Fibroblast of skin of left quadriceps (primary cell): Measurements from ENCODE around the gene CCDC178.
"Not testable (repeated sequence)": the region's sequence is repeated elsewhere in the genome, so short reads cannot be mapped to it uniquely, and the experiment has no call there.

Experiments used
- DNase-seq, 2 experiments: peaks; one replicate each; pipeline ENCODE4 v3.0.0-alpha.2; 2013; ENCODE audit warnings: low read depth in 2 of 2

CCDC178 gene

DNA sequence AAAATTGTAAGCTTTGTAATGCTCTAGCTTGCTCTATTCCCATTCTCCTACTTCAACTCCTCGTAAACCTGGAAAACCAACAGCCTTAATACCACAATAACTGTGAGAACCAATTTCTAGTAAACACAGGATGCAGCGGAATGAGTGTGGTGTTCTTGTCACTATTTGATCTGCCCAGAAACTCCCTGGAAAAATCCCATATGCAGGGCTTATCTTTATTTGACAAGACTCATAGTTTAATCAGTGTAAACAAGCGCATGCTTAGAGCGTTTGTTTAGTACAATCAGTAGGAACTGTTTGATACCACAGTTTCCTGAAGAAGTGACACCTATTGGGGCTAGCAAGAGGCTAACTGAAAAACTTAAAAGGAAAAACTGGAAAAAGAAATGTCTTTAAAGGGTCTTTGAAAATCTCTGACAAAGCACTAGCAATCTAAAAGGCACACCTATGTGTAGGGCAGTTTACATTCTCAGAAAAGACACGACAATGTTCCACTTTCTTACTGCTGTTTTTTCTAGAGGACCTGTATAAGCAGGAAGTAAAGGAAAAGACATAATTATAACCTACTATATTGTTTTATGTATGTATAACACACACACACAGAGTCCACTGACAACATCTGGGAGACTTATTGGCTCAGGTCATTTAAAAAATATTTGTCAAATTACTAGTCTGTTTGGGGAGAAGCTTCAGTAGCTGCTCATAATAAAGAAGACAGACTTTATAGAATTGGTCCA, 426.3 kb downstream of the CCDC178 start:
- DNase-seq: no peak

DNA sequence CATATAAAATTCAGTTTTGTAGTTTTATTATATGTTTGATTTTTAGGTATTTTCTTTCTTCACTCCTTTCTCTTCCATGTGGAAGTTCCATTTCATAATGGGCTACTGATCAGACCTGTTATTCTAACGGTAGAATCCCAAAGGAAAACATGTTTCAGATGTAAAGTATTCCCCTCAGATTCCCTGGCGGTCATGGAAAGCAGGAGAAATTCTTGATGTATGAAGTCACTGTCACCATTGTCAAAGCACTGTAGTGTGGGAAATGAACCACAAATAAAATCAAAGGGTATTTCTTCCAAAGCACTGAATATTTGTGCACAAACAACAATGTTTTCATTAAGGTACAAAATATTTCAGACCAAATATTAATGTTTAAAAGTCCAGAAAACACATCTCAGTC, 430.4 kb downstream of the CCDC178 start:
- DNase-seq: peak; percentile 4 to 6

DNA sequence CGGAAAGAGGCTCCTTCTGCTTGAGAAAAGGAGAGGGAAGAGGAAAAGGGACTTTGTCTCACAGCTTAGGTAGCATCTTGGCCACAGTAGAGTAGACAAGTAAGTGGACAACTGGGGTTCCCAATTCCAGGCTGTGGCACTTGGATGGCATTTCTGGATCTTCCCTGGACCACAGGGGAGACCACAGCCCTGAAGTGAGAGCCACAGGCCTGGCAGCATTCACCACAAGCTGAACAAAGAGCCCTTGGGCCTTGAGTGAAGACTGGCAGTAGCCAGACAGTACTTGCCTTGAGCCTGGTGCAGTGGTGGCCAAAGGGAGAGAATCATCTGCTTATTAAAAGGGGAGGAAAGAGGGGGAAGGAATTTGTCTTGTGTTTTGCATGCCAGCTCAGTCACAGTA, 441.6 kb downstream of the CCDC178 start:
- no peak for DNase-seq

DNA sequence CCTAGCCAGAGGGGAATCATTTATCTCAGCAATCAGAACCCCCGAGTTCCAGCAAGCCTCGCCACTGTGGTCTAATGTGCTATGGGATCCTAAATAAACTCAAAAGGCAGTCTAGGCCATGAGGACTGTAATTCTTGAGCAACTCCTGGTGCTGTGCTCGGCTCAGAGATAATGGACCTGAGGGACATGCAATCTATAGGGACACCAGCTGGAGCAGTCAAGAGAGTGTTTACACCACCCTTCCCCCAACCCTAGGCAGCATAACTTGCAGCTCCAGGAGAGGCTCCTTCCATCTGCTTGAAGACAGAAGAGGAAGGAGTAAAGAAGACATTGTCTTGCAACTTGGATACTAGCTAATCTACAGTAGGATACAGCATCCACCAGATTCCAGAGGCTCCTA, 442.2 kb downstream of the CCDC178 start:
- no peak for DNase-seq

DNA sequence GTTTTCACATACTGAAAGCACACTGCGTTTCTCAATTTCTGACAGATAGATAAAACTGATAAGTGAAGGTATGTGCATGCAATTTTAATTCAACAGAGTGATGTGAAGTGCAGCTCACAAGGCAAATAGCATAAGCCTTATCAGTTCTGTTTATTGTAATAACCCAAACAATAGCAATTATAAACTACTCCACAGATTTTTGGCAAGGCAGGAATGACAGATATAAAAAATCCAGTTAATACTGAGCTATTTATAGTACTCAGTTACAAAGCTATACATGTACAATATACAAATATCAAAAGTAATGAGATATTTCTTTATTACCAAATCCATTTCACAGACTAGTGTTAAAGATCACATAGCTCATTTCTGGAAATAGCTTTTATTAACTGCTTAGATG, 456.8 kb downstream of the CCDC178 start:
- DNase-seq: no peak

DNA sequence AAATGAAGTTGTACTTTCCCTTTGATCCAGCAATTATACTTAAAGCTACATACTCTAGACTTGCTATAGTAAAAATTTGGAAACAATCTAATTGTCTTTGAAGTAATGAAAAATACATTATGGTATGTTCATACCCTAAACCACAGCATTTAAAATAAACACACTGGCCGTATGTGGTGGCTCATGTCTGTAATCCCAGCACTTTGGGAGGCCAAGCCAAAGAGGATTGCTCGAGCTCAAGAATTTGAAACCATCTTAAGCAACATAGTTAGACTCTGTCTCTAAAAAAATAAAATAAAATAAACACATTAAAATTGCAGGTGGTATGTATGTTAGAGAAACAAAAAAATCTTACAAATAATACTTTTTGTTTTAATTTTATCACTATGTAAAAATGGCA, 459.6 kb downstream of the CCDC178 start:
- peak; percentile 32 to 38 for DNase-seq

DNA sequence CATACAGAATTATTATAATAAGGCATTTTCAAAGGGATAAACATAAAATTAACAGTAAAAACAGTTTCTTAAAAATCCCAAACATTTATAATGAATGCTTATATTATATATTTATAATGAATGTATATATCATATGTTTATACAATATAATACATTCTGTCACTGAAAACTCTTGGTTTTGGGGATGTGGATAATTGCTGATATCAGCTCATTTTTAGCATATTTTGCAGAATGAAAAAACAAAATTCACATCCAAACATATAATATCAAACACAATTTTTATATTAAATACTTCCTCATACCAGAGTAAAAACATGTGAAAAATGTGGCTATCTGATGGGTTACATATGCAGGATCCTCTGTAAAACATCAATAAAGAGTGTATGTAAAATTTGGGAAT, 465.0 kb downstream of the CCDC178 start:
- DNase-seq: no peak

DNA sequence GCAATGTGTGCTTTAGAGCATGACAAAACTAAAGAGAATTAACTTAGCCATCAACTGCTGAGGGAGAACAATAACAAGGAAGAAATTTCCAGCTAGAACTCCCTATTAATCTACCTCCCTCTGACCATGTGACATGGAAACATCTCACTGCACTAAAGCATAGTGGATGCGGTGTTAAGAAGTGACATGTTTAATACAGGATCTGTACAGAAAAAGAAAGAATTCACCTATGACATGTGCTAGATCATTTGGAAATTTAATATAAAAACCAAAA, 465.4 kb downstream of the CCDC178 start:
- DNase-seq: no peak

DNA sequence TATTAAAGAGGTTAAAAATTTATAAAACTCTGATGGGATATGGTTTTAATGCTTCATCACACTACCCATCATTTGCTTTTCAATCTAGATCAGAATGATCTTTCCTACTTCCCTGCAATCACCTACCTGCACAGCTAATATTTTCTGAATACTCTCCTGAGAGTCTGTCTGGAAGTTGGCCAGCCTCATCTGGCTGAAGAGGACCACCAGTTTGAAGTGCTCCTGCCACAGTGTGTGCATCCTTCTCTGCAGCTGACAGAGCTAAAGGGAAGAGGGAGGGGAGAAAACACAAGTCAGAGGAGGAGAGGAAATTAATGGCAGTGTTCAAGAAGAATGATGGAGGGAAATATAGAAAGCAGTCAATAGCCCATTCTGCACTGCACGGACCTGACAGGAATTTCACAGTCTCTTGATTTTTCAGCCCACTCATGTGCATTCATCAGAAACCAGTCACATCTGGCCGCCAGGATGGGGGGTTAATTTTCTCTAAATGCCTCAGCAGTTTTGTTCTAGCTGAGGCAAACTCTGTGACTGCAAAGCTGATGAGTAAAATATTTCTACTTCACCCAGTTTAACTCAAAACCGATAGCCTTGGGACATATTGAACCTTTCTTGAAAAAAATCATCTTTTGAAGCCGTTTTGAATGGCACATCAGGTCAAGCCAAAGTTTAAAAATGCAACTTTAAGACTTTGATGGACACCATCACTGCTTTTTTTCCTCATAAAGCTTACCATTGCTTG, 465.9 kb downstream of the CCDC178 start:
- DNase-seq: no peak

DNA sequence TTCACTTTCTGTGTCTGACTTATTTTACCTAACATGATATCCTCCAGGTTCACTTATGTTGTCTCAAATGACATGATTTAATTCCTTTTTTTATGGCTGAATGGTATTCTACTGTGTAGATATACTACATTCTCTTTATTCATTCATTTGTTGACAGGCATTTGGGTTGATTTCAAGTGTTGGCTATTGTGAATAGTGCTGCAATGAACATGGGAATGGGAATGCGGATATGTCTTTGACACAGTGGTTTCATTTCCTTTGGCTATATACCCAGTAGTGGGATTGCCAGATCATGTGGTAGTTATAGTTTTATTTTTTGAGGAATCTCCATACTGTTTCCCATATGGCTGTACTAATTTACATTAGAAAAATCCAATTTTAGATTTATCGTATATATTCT, 472.3 kb downstream of the CCDC178 start:
- peak; percentile 12 to 18 for DNase-seq

DNA sequence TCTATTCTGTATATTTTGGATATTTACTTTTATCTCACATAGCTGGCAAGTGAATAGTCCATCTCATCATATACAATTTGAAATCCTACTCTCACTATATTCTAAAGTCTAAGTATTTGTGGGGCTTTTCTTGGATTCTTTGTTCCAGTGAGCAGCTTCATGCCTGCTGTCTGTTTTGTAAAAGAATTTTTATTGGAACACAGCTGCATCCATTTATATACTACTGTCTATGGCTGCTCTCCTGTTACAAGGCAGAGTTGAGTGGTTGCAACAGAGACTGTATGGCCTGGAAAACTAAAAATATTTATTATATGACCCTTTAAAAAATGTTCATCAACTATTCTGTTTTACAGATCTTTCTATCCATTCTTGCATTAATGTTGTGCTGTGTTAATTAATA, 474.4 kb downstream of the CCDC178 start:
- no peak for DNase-seq

DNA sequence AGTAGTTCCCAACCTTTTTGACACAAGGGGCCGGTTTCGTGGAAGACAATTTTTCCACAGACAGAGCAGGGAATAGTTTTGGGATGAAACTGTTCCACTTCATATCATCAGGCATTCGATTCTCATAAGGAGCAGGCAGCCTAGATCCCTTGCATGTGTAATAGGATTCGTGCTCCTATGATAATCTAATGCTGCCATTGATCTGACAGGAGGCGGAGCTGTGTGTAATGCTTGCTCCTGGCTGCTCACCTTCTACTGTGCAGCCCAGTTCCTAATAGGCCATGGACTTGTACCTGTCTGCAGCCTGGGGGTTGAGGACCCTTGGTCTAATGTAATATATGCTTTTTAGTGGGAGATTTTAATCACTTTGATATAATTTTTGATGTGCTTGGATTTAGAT, 479.0 kb downstream of the CCDC178 start:
- no peak for DNase-seq

DNA sequence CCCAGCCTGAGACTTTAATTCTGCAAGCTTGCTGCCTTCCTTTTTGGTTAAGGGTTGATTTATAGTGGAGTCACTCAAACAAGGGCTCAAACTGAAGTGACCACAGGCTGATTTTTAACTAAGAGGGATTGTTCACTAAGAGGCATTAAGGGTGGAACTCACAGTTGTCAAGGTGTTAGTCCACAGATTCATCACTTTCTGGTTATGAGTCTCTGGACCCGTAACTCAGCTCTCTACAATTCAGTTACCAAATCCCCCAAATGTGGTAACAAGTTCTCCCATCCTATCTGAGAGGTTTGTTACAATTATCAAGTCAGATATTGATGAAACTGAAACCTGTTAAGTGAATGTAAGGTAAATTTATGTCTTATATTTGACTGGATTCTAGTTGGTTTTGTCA, 481.8 kb downstream of the CCDC178 start:
- no peak for DNase-seq

DNA sequence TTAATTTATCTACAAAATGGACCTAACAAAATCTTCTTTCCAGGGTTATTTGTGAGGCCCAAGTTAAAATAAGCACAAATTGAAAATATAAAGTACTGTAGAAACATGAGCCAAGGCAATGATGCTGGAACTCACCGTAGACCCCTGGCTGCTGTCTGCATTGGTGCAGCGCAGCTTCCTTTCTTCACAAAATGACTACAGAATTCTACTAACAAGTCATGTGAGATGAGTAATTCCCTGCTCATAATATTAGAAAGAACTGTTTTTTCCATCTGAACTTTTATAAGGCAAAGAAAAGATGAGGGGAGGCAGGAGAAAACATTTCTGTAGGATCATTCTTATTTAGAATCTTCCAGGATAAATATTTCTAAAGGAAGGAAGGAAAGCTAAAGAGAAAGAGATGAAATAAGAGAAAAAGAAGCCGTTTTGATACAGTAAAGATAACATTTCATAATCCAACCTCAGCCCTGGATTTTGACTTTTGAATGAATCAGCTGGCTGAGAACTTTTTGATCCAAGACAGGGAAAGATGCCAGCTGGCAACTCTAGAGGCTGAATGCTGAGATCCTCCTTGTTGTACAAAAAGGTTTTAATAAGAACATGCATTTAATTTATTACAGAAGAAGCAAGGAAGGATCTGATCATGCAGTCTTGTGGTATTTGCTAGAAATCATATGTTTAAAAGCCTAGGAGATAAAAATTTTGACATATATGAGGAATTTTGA, 483.8 kb downstream of the CCDC178 start:
- peak; percentile 62 to 68 for DNase-seq

DNA sequence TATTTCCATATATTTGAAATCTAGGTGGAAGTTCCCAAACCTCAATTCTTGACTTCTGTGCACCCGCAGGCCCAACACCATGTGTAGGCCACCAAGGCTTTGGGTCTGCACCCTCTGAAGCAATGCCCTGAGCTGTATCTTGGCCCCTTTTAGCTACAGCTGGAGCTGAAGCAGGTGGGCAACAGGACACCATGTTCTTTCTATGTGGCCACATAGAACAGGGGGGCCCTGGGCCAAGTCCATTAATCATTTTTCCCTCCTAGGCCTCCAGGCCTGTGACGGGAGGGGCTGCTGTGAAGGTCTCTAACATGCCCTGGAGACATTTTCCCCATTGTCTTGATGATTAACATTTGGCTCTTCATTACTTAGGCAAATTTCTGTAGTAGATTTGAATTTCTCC, 488.2 kb downstream of the CCDC178 start:
- DNase-seq: not testable (repeated sequence)

DNA sequence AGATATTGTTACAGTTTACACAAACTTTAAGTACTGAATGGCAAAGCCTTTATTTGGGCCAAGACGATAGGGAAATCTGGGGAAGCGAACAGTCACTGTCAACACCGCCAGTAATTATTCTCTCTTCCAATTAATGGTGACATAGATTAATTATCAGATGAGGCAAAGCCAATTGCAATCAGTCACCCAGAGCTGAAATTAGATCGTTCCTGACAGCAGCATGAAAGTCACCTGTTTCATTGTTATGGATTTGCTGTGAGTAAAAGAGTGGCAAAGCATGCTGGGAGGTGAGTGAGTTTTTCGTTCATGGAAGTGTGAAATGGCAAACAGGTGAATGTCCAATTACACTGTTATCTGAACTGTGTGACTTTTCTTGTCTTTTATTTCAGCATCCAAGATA, 502.9 kb downstream of the CCDC178 start:
- no peak for DNase-seq

DNA sequence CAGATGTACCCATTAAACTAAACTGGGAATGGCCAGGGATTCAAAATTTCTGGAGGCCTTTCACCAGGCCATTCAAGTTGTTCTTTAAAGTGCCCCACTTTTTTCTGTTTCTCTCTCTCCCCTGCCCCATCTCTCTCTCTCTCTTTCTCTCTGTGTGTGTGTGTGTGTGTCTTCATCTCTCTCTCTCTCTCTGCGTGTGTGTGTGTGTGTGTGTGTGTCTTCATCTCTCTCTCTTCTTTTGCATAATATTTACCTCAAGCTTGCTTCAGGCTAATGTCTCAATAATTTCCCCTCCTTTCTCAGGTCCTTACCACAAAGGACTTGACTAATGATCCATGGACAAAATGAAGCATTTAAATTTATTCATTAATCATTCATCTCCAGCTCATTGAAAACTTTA, 503.5 kb downstream of the CCDC178 start:
- no peak for DNase-seq

DNA sequence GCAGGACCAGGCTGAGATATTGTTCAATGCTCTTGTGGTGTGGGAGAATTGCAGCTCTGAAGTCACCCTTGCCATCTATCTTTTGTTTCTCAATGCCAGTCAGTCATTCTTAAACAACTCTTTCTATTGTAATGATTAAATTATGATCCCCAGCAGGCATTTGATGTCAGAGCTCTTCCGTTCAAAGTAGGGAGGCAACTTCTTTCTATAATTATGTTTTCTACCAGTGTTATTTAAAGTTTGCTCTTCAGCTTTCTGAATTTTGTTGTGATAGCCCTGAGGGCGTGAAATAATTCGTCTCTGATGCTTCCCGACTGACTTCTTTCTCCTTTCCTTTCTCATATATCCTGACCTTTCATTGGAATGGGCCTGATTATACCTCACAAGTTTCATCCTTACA, 506.3 kb downstream of the CCDC178 start:
- DNase-seq: no peak

DNA sequence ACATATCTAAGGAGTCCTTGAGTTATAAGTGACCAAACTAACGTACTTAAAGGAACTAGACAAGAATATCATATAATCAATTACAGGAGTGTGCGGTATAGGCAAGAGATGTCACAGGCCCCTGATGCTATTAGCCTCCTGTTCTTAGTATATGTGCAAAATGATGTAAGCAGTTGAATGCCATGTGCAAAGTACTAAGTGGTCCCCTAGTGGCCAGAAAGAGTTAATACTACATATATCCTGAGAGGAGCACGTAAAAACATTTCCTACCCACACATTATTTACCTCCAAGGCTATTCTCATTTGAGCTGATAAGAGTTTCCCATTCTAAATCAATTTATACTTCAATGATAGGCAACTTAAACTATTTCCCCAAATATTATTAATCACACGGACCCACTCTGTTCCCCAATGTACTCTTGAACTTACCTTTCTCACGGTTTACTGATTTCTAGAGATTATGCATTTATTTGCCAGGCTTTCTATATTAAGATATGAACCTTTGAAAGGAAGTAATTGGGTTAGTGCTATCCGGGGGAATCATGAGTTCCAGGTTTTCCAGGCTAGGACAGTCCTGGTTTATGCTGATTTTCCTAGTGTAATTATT, 509.7 kb downstream of the CCDC178 start:
- no peak for DNase-seq

DNA sequence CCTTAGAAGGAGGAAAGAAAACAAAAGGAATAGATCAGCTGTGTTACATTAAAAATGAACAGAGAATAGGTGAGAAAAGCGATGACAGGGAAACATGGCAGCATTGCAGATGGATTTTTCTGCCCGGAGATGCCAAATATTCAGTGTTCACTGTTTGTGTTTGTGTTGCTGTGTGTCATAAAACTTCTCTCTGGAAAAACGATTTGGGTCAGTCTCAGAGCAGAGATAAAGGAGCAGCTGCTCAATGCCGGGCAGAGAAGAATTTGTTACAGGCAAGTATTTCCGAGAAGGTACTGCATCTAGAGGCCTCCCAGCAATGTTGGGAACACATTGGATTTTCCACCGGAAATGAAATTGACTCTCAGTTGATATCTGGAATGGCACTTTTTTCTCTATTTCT, 511.3 kb downstream of the CCDC178 start:
- no peak for DNase-seq

DNA sequence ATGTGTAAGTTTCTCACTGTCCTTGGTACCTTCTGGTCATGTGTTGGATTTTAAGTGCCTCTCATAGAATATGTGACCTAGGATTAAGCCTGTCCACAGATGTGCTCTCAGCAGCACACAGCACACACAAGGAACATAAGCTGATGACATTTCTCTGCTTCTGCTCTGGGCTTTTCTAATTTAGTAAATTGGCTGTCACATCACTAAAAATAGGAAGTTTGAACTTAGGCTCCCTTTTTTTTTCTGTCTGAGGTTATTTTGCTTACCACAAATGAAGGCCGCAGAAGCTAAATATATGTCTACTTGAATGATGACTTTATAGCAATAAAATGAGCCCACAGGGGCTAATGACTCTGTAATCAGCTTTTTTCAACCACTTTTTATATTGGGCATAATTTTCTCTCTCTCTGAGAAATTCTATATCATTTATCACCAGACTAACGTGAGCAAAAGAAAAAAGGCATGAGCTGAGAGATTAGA, 517.5 kb downstream of the CCDC178 start:
- DNase-seq: no peak
